Measurements from ENCODE around the gene ODAD3. TPM values are rescaled to one million over a fixed set of nuclear protein-coding genes. Genes with fewer than 3 reads are reported as not detected.
A peak's percentile ranks its signal among the peaks of the same experiment; 100 is the strongest.
"Not testable (repeated sequence)": the region's sequence is repeated elsewhere in the genome, so short reads cannot be mapped to it uniquely, and the experiment has no call there.

ODAD3 gene
- total and polyA plus RNA-seq, 2 experiments from 2014 or later = 1.3 to 1.9 TPM

GRCh38 chr19:11456659-11457058 is 21.7 kb upstream of the ODAD3 start:
- Histone ChIP-seq H3K4me3 (no peak overlapping the region), H3K27me3 (no peaks in the 10 kb centered on the region), H3K9me3 (ENCODE audit: low read depth) (no peaks in the 10 kb centered on the region), H3K27ac (no peak overlapping the region), H2AFZ (no peak overlapping the region), H3K36me3 (replicated peaks; ENCODE audit: insufficient read depth, low read depth) (no peaks in the 10 kb centered on the region), H4K20me1 (ENCODE audit: insufficient read depth, poor library complexity, severe bottlenecking) (no peaks in the 10 kb centered on the region), H3K4me1 (ENCODE audit: insufficient read depth) (peaks cover 2% of the 10 kb centered on the region), H3K79me2 (no peaks in the 10 kb centered on the region), H3K4me2 (no peak overlapping the region), H3K9me2 (replicated peaks; ENCODE audit: insufficient read depth) (no peaks in the 10 kb centered on the region)
- no peak for DNase-seq (ENCODE audit: low spot score)
- 91% methylated on average over 7 of the region's 7 CpGs for WGBS (ENCODE audit: low lambda C conversion rate, missing lambda C conversion rate)
- no peak for TF ChIP-seq EZH2phosphoT487 (IDR thresholded peaks at IDR 0.05; ENCODE audit: low read depth, severe bottlenecking, unreplicated experiment)
- no peak for TF ChIP-seq EZH2 (IDR thresholded peaks at IDR 0.05; ENCODE audit: borderline replicate concordance)
- TF ChIP-seq, protein P1, sequence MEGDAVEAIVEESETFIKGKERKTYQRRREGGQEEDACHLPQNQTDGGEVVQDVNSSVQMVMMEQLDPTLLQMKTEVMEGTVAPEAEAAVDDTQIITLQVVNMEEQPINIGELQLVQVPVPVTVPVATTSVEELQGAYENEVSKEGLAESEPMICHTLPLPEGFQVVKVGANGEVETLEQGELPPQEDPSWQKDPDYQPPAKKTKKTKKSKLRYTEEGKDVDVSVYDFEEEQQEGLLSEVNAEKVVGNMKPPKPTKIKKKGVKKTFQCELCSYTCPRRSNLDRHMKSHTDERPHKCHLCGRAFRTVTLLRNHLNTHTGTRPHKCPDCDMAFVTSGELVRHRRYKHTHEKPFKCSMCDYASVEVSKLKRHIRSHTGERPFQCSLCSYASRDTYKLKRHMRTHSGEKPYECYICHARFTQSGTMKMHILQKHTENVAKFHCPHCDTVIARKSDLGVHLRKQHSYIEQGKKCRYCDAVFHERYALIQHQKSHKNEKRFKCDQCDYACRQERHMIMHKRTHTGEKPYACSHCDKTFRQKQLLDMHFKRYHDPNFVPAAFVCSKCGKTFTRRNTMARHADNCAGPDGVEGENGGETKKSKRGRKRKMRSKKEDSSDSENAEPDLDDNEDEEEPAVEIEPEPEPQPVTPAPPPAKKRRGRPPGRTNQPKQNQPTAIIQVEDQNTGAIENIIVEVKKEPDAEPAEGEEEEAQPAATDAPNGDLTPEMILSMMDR (IDR thresholded peaks at IDR 0.05; ENCODE audit: poor library complexity) = no peak

DNA sequence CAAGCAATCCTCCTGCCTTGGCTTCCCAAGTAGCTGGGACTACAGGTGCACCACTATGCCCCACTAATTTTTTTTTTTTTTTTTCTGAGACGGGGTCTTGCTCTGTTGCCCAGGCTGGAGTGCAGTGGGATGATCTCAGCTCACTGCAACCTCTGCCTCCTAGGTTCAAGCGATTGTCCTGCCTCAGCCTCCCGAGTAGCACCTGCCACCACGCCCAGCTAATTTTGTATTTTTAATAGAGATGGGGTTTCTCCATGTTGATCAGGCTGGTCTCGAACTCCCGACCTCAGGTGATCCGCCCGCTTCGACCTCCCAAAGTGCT is 20.3 kb upstream of the ODAD3 start:
- not testable (repeated sequence) for H3K79me2 ChIP-seq; H3K27me3 ChIP-seq; H3K27ac ChIP-seq; H3K9me2 ChIP-seq (replicated peaks; ENCODE audit: insufficient read depth); H3K4me1 ChIP-seq (ENCODE audit: insufficient read depth); H3K4me3 ChIP-seq; H3K36me3 ChIP-seq (replicated peaks; ENCODE audit: insufficient read depth, low read depth); H2AFZ ChIP-seq; H4K20me1 ChIP-seq (ENCODE audit: insufficient read depth, poor library complexity, severe bottlenecking); H3K9me3 ChIP-seq (ENCODE audit: low read depth); H3K4me2 ChIP-seq; DNase-seq (ENCODE audit: low spot score)
- 93% methylated on average over 9 of the region's 9 CpGs for WGBS (ENCODE audit: low lambda C conversion rate, missing lambda C conversion rate)

DNA sequence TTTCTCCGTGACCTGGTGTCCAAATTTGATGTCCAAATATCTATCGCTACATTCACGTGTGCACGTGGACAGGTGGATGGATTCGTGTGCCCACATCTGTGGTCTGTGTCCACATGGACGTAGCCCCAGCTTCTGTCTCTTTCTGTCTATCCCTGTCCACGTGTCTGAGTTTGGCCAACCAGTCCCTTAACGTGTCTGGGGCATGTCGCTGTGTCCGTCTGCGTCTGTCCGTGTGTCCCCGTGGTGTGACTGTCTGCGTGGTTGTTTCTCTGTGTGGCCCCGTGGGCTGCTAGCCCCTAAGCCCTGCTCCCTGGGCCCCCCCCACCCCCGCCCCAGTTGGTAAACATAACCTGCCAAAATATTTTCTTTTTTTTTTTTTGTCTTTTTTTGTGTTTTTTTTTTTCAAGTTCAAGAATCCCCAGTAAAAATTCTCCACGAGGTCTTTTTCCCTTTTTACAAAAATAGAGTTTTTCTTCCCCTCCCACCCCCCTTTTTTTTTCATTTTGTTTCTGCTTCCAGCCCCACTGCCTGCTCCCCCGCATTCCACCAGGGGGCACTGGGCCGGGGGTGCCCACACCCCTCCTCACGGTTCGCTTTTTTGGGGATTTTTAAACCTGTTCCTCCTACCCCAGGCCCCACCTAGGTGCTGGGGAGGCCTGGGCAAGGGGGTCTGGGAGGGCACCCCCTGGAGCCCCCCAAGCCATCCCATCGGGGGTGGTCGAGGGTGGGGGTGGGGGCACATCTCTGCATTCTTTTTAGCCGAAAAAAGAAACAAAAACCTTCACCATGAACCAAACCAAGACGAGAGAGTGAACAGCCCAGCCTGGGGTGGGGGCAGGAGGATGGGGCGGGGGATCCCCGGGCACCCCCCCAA is 18.8 kb upstream of the ODAD3 start:
- H3K9me3 ChIP-seq (ENCODE audit: low read depth) = no peaks in the 10 kb centered on the region
- no peak overlapping the region for H2AFZ ChIP-seq
- no peak overlapping the region for H3K27ac ChIP-seq
- no peak overlapping the region for H3K4me2 ChIP-seq
- WGBS (ENCODE audit: low lambda C conversion rate, missing lambda C conversion rate) = 87% methylated on average over 17 of the region's 27 CpGs
- no peak for DNase-seq (ENCODE audit: low spot score)
- peaks cover 2% of the 10 kb centered on the region for H3K4me1 ChIP-seq (ENCODE audit: insufficient read depth)
- H3K27me3 ChIP-seq = no peaks in the 10 kb centered on the region
- TF ChIP-seq, protein P1 (IDR thresholded peaks at IDR 0.05; ENCODE audit: poor library complexity) = peak; percentile 27
- no peak for TF ChIP-seq EZH2phosphoT487 (IDR thresholded peaks at IDR 0.05; ENCODE audit: low read depth, severe bottlenecking, unreplicated experiment)
- no peaks in the 10 kb centered on the region for H4K20me1 ChIP-seq (ENCODE audit: insufficient read depth, poor library complexity, severe bottlenecking)
- no peak overlapping the region for H3K4me3 ChIP-seq
- H3K9me2 ChIP-seq (replicated peaks; ENCODE audit: insufficient read depth) = no peaks in the 10 kb centered on the region
- no peaks in the 10 kb centered on the region for H3K79me2 ChIP-seq
- H3K36me3 ChIP-seq (replicated peaks; ENCODE audit: insufficient read depth, low read depth) = no peaks in the 10 kb centered on the region

- WGBS (ENCODE audit: low lambda C conversion rate, missing lambda C conversion rate) = 83% methylated on average over 21 of the region's 33 CpGs
- TF ChIP-seq, protein P1 (IDR thresholded peaks at IDR 0.05; ENCODE audit: poor library complexity) = peak; percentile 8
- TF ChIP-seq EZH2 (IDR thresholded peaks at IDR 0.05; ENCODE audit: borderline replicate concordance) = no peak
- no peaks in the 10 kb centered on the region for H3K9me2 ChIP-seq (replicated peaks; ENCODE audit: insufficient read depth)
- no peak for DNase-seq (ENCODE audit: low spot score)
- no peak overlapping the region for H3K4me2 ChIP-seq
- H3K4me3 ChIP-seq = no peak overlapping the region
- no peaks in the 10 kb centered on the region for H3K27me3 ChIP-seq
- H3K36me3 ChIP-seq (replicated peaks; ENCODE audit: insufficient read depth, low read depth) = no peaks in the 10 kb centered on the region
- H3K27ac ChIP-seq = no peak overlapping the region
- H3K9me3 ChIP-seq (ENCODE audit: low read depth) = no peaks in the 10 kb centered on the region
- no peaks in the 10 kb centered on the region for H3K79me2 ChIP-seq
- peaks cover 2% of the 10 kb centered on the region for H3K4me1 ChIP-seq (ENCODE audit: insufficient read depth)
- no peaks in the 10 kb centered on the region for H4K20me1 ChIP-seq (ENCODE audit: insufficient read depth, poor library complexity, severe bottlenecking)
- no peak overlapping the region for H2AFZ ChIP-seq
Observed at GRCh38 chr19:11452620-11453310, 17.8 kb upstream of the ODAD3 start.

All from hepatocyte (in vitro differentiated cells).